BE2C (cell line): ENCODE results near the gene FNTB.

Experiments used
- DNase-seq: peaks from one replicate; pipeline ENCODE4 v3.0.0-alpha.2; 2020
- H3K27me3 ChIP-seq: fragments of 250-450 bp; sonication (Bioruptor Pico); 2 replicates; pipeline ENCODE4 v1.5.1; 2020; ENCODE audit warnings: mild to moderate bottlenecking
- H3K36me3 ChIP-seq: fragments of 250-450 bp; sonication (Bioruptor Pico); 2 replicates; pipeline ENCODE4 v1.5.1; 2020; ENCODE audit warnings: mild to moderate bottlenecking
- H3K4me1 ChIP-seq: fragments of 250-450 bp; sonication (Bioruptor Pico); 2 replicates; pipeline ENCODE4 v1.5.1; 2020
- H3K4me3 ChIP-seq: 2 replicates; pipeline ENCODE4 v1.5.1; 2011; ENCODE audit warnings: low read depth, low read length
- H3K9me3 ChIP-seq: fragments of 250-450 bp; sonication (Bioruptor Pico); 2 replicates; pipeline ENCODE4 v1.5.1; 2020
- CTCF ChIP-seq: IDR thresholded peaks from 2 replicates; pipeline ENCODE4 v1.5.1; 2012; ENCODE audit warnings: mild to moderate bottlenecking, low read depth, low read length

Gene FNTB

DNA sequence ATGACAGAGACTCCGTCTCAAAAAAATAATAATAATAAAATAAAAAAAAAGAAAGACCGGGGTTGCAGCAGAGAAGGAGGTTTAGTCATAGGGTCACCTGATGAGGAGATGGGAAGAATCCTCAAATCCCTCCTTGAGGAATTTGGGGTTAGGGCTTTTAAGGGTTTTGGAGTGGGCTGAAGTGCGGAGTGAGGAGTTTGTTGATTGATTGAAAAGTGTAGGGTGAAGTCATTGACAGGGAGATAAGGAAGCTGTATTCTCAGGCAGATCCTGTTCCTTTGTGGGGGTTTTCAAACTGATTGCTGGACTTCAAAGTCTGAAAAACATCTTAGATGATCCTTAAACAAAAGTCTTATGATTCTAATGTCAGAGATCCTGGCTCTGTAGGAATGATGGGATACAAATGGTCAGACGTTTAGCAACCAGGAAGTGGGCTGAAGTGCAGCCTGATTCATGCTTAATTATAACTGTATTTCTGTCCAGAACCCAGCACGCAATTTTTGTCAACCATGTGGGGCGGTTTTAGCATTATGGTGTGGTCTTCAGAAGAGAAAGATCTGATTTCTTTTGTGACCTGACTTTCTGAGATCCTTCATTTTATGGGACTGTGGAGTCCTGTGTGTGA, 16.0 kb downstream of the FNTB start:
- no peak overlapping the region for H3K4me3 ChIP-seq
- no peak for TF ChIP-seq CTCF
- no peak for DNase-seq

GRCh38 chr14:65003394-65003793, 16.7 kb downstream of the FNTB start:
- Histone ChIP-seq H3K27me3 (no peaks in the 10 kb centered on the region), H3K4me1 (no peaks in the 10 kb centered on the region), H3K9me3 (no peaks in the 10 kb centered on the region), H3K4me3 (no peak overlapping the region), H3K36me3 (no peaks in the 10 kb centered on the region; the same call in 1 of the 2 replicates)
- TF ChIP-seq CTCF: no peak
- no peak for DNase-seq

More for the DNA sequence above, 16.0 kb downstream of the FNTB start:
- H3K27me3 ChIP-seq: no peaks in the 10 kb centered on the region
- H3K36me3 ChIP-seq: no peaks in the 10 kb centered on the region; the same call in 1 of the 2 replicates
- H3K4me1 ChIP-seq: no peaks in the 10 kb centered on the region
- no peaks in the 10 kb centered on the region for H3K9me3 ChIP-seq

DNA sequence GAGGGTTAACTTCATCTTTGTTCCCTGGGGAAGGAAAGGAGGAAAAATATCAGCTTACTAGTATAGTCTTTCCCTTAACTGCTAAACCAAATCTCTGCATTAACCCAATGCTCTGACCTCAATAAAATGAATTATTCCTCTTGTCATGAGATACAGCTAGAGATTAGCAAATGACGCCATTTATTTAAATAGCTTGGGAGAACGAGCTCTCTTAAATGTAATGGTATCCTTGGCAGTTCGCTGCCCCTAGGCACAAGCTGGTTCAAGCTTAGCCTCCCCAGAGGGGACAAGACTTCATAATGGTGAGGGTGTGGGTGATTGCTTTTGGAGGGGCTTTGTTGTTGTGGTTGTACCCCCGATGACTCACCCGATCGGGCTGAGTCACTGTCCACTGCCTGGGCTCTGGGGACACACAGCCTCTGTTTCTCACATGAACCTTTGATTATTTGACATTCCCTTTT, 19.6 kb downstream of the FNTB start:
- Histone ChIP-seq H3K27me3 (no peaks in the 10 kb centered on the region), H3K4me3 (no peak overlapping the region), H3K4me1 (no peaks in the 10 kb centered on the region), H3K36me3 (no peaks in the 10 kb centered on the region; the same call in 1 of the 2 replicates), H3K9me3 (no peaks in the 10 kb centered on the region)
- TF ChIP-seq CTCF: no peak
- DNase-seq: no peak

DNA sequence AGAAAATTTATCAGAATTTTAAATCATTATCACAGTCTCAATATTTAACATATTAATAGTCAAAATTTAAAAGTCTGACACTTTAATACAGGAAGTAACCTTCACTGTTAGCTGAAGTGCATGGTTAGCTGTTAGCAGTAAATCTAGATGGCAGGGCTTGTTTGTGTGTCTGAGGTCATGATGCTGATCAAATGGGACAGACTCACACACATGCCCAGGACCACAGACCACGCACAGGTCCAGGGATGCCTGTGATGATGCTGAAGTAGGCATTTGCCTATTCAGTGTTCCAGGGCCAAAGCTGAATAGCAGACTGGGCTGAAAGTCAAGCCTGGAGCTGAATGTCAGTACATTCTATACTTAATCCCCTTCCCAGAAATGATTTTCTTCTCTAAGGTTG, 20.5 kb downstream of the FNTB start:
- H3K9me3 ChIP-seq: no peaks in the 10 kb centered on the region
- H3K27me3 ChIP-seq: no peaks in the 10 kb centered on the region
- no peak for DNase-seq
- H3K4me3 ChIP-seq: no peak overlapping the region
- no peaks in the 10 kb centered on the region for H3K4me1 ChIP-seq
- no peak for TF ChIP-seq CTCF
- H3K36me3 ChIP-seq: no peaks in the 10 kb centered on the region; the same call in 1 of the 2 replicates

DNA sequence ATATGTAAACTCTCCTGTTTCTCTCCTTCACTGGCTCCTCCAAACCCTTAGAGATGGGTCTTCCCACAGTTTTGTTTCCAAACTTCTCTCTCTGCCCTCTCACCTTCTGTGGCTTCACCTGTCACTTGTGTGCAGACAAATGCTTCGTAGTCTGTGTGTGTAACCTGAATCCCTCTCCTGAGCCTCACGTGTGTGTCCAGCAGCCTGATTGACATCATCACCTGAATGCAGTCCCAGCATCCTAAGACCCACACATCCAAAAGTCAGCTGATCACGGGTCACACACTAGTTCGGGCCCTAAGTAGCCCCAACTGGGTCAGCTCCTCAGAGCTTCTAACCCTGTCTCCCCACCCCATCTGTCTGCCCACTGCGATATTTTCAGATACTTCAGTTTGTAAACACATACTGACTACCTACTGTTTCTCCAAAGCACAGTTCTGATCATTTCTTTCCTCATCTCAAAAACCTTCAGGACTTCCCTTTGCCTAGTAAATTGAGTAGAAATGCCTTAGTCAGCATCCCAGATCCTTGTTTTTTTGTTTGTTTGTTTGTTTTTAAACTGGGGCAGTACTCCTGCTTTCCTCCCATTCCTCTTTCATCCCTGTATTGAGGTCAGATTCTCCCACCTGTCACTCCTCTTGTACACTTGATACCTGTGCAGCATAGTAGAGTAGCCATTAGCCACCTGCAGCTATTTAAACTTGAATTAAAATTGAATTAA, 23.7 kb downstream of the FNTB start:
- H3K9me3 ChIP-seq: no peaks in the 10 kb centered on the region
- no peaks in the 10 kb centered on the region for H3K27me3 ChIP-seq
- H3K4me3 ChIP-seq: no peak overlapping the region
- no peak for TF ChIP-seq CTCF
- H3K4me1 ChIP-seq: no peaks in the 10 kb centered on the region
- DNase-seq: no peak
- no peaks in the 10 kb centered on the region; the same call in 1 of the 2 replicates for H3K36me3 ChIP-seq

DNA sequence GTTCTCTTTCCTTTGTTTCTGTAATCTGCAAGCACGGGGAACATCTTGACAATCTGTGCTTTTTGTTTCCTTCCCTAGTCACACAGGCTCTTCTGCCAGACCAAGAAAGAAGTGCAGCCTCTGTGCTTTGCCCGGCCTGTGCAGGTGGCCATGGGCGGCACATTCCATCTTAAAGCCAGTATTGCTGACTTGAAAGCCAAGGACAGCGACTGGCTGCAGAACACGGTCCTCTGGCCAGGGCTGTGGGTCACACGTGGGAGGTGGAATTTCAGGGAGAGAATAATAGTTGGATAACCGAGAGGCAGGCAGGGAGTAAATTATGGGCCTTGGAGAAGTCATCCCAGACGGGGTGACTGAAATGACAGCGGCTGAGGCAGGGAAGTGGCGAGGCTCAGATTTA, 24.8 kb downstream of the FNTB start:
- no peaks in the 10 kb centered on the region for H3K27me3 ChIP-seq
- H3K4me3 ChIP-seq: no peak overlapping the region
- TF ChIP-seq CTCF: no peak
- no peaks in the 10 kb centered on the region for H3K9me3 ChIP-seq
- peaks cover 4% of the 10 kb centered on the region; the same call in 1 of the 2 replicates for H3K36me3 ChIP-seq
- H3K4me1 ChIP-seq: no peaks in the 10 kb centered on the region
- DNase-seq: no peak
